ENCODE data around the gene KLHL17. TPM values are rescaled to one million over a fixed set of nuclear protein-coding genes. Genes with fewer than 3 reads are reported as not detected.

Gene KLHL17
- total RNA-seq, 2 experiments from 2014 or later: 19.4 to 20.2 TPM

- CTCF ChIA-PET: no interaction called here
- intact Hi-C loops (cut with micrococcal nuclease): no loop called here
- no peaks in the 10 kb centered on the region for H3K9me3 Mint-ChIP-seq
- H3K4me1 Mint-ChIP-seq (ENCODE audit: low read depth): peaks cover 16% of the 10 kb centered on the region
- H3K27me3 Mint-ChIP-seq (ENCODE audit: low read depth): peaks cover 2% of the 10 kb centered on the region
- no peak overlapping the region for H3K27ac Mint-ChIP-seq
- no peak for DNase-seq
- no peak overlapping the region for H3K4me3 Mint-ChIP-seq
- H3K36me3 Mint-ChIP-seq (ENCODE audit: low read depth): peaks cover 4% of the 10 kb centered on the region
Observed at GRCh38 chr1:963746-964525, 3.6 kb downstream of the KLHL17 start.

GRCh38 chr1:964691-965525, 4.5 kb downstream of the KLHL17 start:
- no peak for DNase-seq
- intact Hi-C loops (cut with micrococcal nuclease): no loop called here
- H3K27ac Mint-ChIP-seq: no peak overlapping the region
- CTCF ChIA-PET: interaction anchor here (0.6 kb wide), 1 partner anchor 20 kb away, joined by 3 read pairs; no protein-coding TSS in a partner anchor
- H3K36me3 Mint-ChIP-seq (ENCODE audit: low read depth): peaks cover 4% of the 10 kb centered on the region
- H3K9me3 Mint-ChIP-seq: no peaks in the 10 kb centered on the region
- peaks cover 6% of the 10 kb centered on the region for H3K27me3 Mint-ChIP-seq (ENCODE audit: low read depth)
- no peak overlapping the region for H3K4me3 Mint-ChIP-seq
- H3K4me1 Mint-ChIP-seq (ENCODE audit: low read depth): peaks cover 13% of the 10 kb centered on the region

- intact Hi-C loops (cut with micrococcal nuclease): no loop called here
- Mint-ChIP-seq H3K27me3 (ENCODE audit: low read depth) (peaks cover 6% of the 10 kb centered on the region), H3K36me3 (ENCODE audit: low read depth) (peaks cover 4% of the 10 kb centered on the region), H3K4me1 (ENCODE audit: low read depth) (peaks cover 13% of the 10 kb centered on the region), H3K27ac (no peak overlapping the region), H3K9me3 (no peaks in the 10 kb centered on the region), H3K4me3 (peak overlapping the region; percentile 6)
- no peak for DNase-seq
- CTCF ChIA-PET: interaction anchor here (0.6 kb wide), 1 partner anchor 20 kb away, joined by 3 read pairs; no protein-coding TSS in a partner anchor
Observed at GRCh38 chr1:965526-966134, 5.2 kb downstream of the KLHL17 start.

- Mint-ChIP-seq H3K36me3 (ENCODE audit: low read depth) (peaks cover 4% of the 10 kb centered on the region), H3K9me3 (no peaks in the 10 kb centered on the region), H3K27me3 (ENCODE audit: low read depth) (peaks cover 6% of the 10 kb centered on the region), H3K4me1 (ENCODE audit: low read depth) (peaks cover 13% of the 10 kb centered on the region), H3K27ac (peak within 1 kb of the TSS; percentile 59), H3K4me3 (peak within 1 kb of the TSS; percentile 77)
- intact Hi-C loops (cut with micrococcal nuclease): no loop called here
- DNase-seq: peak; percentile 42
- CTCF ChIA-PET: interaction anchor here (0.6 to 1.3 kb wide), 3 partner anchors 18 to 160 kb away, joined by 3 to 4 read pairs (median 4); no protein-coding TSS in a partner anchor
Observed at GRCh38 chr1:966135-966703, 5.8 kb downstream of the KLHL17 start, which contains the start of gene PLEKHN1. TSS of gene PLEKHN1 (plus strand) at chr1:966482. CDS start at chr1:966532, 50 bp downstream.

- peaks cover 13% of the 10 kb centered on the region for H3K4me1 Mint-ChIP-seq (ENCODE audit: low read depth)
- intact Hi-C loops (cut with micrococcal nuclease): loop anchor here (1.0 kb wide), 1 partner anchor 8 kb away; the partner anchor contains the start of gene NOC2L
- peak; percentile 87 for DNase-seq
- peaks cover 9% of the 10 kb centered on the region for H3K27me3 Mint-ChIP-seq (ENCODE audit: low read depth)
- H3K27ac Mint-ChIP-seq: peak overlapping the region; percentile 59
- H3K9me3 Mint-ChIP-seq: no peaks in the 10 kb centered on the region
- CTCF ChIA-PET: interaction anchor here (0.6 to 1.3 kb wide), 4 partner anchors 9 to 160 kb away, joined by 3 to 4 read pairs (median 4); no protein-coding TSS in a partner anchor
- H3K4me3 Mint-ChIP-seq: peak overlapping the region; percentile 77
- H3K36me3 Mint-ChIP-seq (ENCODE audit: low read depth): peaks cover 4% of the 10 kb centered on the region
Observed at GRCh38 chr1:966704-967300, 6.4 kb downstream of the KLHL17 start.

- Mint-ChIP-seq H3K36me3 (ENCODE audit: low read depth) (peaks cover 1% of the 10 kb centered on the region), H3K9me3 (no peaks in the 10 kb centered on the region), H3K4me1 (ENCODE audit: low read depth) (peaks cover 10% of the 10 kb centered on the region), H3K27me3 (ENCODE audit: low read depth) (peaks cover 13% of the 10 kb centered on the region), H3K27ac (no peak overlapping the region), H3K4me3 (no peak overlapping the region)
- CTCF ChIA-PET: interaction anchor here (0.9 to 1.3 kb wide), 3 partner anchors 8 to 62 kb away, joined by 3 to 5 read pairs (median 4); no protein-coding TSS in a partner anchor
- intact Hi-C loops (cut with micrococcal nuclease): loop anchor here (1.0 kb wide), 1 partner anchor 8 kb away; the partner anchor contains the start of gene NOC2L
- no peak for DNase-seq
Observed at GRCh38 chr1:967466-968343, 7.3 kb downstream of the KLHL17 start.

GRCh38 chr1:969260-969855, 9.0 kb downstream of the KLHL17 start:
- CTCF ChIA-PET: no interaction called here

GRCh38 chr1:970242-970972, 10.0 kb downstream of the KLHL17 start:
- DNase-seq: no peak
- intact Hi-C loops (cut with micrococcal nuclease): no loop called here
- Mint-ChIP-seq H3K4me3 (no peak overlapping the region), H3K27ac (no peak overlapping the region), H3K36me3 (ENCODE audit: low read depth) (no peaks in the 10 kb centered on the region), H3K27me3 (ENCODE audit: low read depth) (peaks cover 17% of the 10 kb centered on the region), H3K4me1 (ENCODE audit: low read depth) (peaks cover 10% of the 10 kb centered on the region), H3K9me3 (no peaks in the 10 kb centered on the region)
- CTCF ChIA-PET: no interaction called here

More at GRCh38 chr1:969260-969855, 9.0 kb downstream of the KLHL17 start:
- no peaks in the 10 kb centered on the region for H3K9me3 Mint-ChIP-seq
- H3K27me3 Mint-ChIP-seq (ENCODE audit: low read depth): peaks cover 13% of the 10 kb centered on the region
- no peak overlapping the region for H3K27ac Mint-ChIP-seq
- no peak for DNase-seq
- peaks cover 1% of the 10 kb centered on the region for H3K36me3 Mint-ChIP-seq (ENCODE audit: low read depth)
- H3K4me1 Mint-ChIP-seq (ENCODE audit: low read depth): peaks cover 10% of the 10 kb centered on the region
- intact Hi-C loops (cut with micrococcal nuclease): no loop called here
- no peak overlapping the region for H3K4me3 Mint-ChIP-seq

- intact Hi-C loops (cut with micrococcal nuclease): no loop called here
- H3K4me1 Mint-ChIP-seq (ENCODE audit: low read depth): peaks cover 10% of the 10 kb centered on the region
- no peak for DNase-seq
- no peak overlapping the region for H3K27ac Mint-ChIP-seq
- H3K27me3 Mint-ChIP-seq (ENCODE audit: low read depth): peaks cover 22% of the 10 kb centered on the region
- no peak overlapping the region for H3K4me3 Mint-ChIP-seq
- H3K36me3 Mint-ChIP-seq (ENCODE audit: low read depth): no peaks in the 10 kb centered on the region
- H3K9me3 Mint-ChIP-seq: no peaks in the 10 kb centered on the region
- CTCF ChIA-PET: no interaction called here
Observed at GRCh38 chr1:970973-971730, 10.8 kb downstream of the KLHL17 start.
